ENCODE measurements around the gene MAN1C1. TPM values are rescaled to one million over a fixed set of nuclear protein-coding genes. Genes with fewer than 3 reads are reported as not detected.
A peak's percentile ranks its signal among the peaks of the same experiment; 100 is the strongest.

The MAN1C1 gene
- total and polyA plus RNA-seq, 9 of the 15 experiments (the other 6 are each of a cell fraction or from before 2014, with no cell fraction given) = 0.04 to 0.44 (median 0.10) TPM; not detected in 3

- no peak; the same call in 1 of the 2 replicates for TF ChIP-seq SRSF1 (IDR thresholded peaks at IDR 0.05; ENCODE audit: low read depth, low read length)
- no peak for TF ChIP-seq ZC3H8 (IDR thresholded peaks at IDR 0.05)
- TF ChIP-seq POLR2B (IDR thresholded peaks at IDR 0.05; ENCODE audit: low read depth, partially characterized antibody) = peak; percentile 90
- no peak for TF ChIP-seq NFE2L1 (tag; IDR thresholded peaks at IDR 0.05; ENCODE audit: borderline replicate concordance, low read depth)
- TF ChIP-seq, protein P1, sequence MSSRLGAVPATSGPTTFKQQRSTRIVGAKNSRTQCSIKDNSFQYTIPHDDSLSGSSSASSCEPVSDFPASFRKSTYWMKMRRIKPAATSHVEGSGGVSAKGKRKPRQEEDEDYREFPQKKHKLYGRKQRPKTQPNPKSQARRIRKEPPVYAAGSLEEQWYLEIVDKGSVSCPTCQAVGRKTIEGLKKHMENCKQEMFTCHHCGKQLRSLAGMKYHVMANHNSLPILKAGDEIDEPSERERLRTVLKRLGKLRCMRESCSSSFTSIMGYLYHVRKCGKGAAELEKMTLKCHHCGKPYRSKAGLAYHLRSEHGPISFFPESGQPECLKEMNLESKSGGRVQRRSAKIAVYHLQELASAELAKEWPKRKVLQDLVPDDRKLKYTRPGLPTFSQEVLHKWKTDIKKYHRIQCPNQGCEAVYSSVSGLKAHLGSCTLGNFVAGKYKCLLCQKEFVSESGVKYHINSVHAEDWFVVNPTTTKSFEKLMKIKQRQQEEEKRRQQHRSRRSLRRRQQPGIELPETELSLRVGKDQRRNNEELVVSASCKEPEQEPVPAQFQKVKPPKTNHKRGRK (tag; IDR thresholded peaks at IDR 0.05) = no peak
- TF ChIP-seq MXD1 (CRISPR knock-in tag; IDR thresholded peaks at IDR 0.05; ENCODE audit: borderline replicate concordance, poor library complexity, severe bottlenecking) = no peak
- peak in 1 of 2 experiments; percentile 12; a peak in 1 of 4 replicates for TF ChIP-seq NONO (IDR thresholded peaks at IDR 0.05; ENCODE audit: low read depth in 2 of 2, low read length in 1 of 2)
- TF ChIP-seq, protein P2, sequence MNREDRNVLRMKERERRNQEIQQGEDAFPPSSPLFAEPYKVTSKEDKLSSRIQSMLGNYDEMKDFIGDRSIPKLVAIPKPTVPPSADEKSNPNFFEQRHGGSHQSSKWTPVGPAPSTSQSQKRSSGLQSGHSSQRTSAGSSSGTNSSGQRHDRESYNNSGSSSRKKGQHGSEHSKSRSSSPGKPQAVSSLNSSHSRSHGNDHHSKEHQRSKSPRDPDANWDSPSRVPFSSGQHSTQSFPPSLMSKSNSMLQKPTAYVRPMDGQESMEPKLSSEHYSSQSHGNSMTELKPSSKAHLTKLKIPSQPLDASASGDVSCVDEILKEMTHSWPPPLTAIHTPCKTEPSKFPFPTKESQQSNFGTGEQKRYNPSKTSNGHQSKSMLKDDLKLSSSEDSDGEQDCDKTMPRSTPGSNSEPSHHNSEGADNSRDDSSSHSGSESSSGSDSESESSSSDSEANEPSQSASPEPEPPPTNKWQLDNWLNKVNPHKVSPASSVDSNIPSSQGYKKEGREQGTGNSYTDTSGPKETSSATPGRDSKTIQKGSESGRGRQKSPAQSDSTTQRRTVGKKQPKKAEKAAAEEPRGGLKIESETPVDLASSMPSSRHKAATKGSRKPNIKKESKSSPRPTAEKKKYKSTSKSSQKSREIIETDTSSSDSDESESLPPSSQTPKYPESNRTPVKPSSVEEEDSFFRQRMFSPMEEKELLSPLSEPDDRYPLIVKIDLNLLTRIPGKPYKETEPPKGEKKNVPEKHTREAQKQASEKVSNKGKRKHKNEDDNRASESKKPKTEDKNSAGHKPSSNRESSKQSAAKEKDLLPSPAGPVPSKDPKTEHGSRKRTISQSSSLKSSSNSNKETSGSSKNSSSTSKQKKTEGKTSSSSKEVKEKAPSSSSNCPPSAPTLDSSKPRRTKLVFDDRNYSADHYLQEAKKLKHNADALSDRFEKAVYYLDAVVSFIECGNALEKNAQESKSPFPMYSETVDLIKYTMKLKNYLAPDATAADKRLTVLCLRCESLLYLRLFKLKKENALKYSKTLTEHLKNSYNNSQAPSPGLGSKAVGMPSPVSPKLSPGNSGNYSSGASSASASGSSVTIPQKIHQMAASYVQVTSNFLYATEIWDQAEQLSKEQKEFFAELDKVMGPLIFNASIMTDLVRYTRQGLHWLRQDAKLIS (CRISPR knock-in tag; IDR thresholded peaks at IDR 0.05) = peak; percentile 61; the same call in 1 of the 2 replicates
- TF ChIP-seq LEF1 (IDR thresholded peaks at IDR 0.05) = no peak
- TF ChIP-seq AFF1 (IDR thresholded peaks at IDR 0.05; ENCODE audit: low read depth in 1 of 2, partially characterized antibody in 2 of 2) = no peak
- no peak for TF ChIP-seq CHAMP1 (IDR thresholded peaks at IDR 0.05)
- TF ChIP-seq PTRF (tag; IDR thresholded peaks at IDR 0.05) = no peak
- TF ChIP-seq CHCHD3 (CRISPR knock-in tag; IDR thresholded peaks at IDR 0.05) = no peak
These were observed 203.1 kb downstream of the MAN1C1 start, which contains the start of gene MTFR1L (continued) for GRCh38 chr1:25819491-25820246.
